ENCODE measurements around the gene PLD4. TPM values are rescaled to one million over a fixed set of nuclear protein-coding genes. Genes with fewer than 3 reads are reported as not detected.

The PLD4 gene
- total and polyA plus RNA-seq, 2 of the 8 experiments (the other 6 are each of a cell fraction or from before 2014, with no cell fraction given) = 0.05 TPM; not detected in 1

DNA sequence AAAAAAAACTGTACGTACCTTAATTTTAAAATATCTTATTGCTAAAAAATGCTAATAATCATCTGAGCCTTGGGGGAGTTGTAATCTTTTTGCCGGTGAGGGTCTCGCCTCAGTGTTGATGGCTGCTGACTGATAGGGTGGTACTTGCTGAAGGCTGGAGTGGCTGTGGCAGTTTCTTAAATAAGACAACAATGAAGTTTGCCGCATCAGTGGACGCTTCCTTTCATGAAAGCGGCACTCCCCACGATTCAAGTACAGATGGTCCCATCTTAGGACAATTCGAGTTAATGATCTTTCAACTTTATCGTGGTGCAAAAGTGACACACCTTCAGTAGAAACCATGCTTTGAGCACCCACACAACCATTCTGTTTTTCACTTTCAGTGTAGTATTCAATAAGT is 7.6 kb upstream of the PLD4 start (continued):
- TF ChIP-seq, protein P1, sequence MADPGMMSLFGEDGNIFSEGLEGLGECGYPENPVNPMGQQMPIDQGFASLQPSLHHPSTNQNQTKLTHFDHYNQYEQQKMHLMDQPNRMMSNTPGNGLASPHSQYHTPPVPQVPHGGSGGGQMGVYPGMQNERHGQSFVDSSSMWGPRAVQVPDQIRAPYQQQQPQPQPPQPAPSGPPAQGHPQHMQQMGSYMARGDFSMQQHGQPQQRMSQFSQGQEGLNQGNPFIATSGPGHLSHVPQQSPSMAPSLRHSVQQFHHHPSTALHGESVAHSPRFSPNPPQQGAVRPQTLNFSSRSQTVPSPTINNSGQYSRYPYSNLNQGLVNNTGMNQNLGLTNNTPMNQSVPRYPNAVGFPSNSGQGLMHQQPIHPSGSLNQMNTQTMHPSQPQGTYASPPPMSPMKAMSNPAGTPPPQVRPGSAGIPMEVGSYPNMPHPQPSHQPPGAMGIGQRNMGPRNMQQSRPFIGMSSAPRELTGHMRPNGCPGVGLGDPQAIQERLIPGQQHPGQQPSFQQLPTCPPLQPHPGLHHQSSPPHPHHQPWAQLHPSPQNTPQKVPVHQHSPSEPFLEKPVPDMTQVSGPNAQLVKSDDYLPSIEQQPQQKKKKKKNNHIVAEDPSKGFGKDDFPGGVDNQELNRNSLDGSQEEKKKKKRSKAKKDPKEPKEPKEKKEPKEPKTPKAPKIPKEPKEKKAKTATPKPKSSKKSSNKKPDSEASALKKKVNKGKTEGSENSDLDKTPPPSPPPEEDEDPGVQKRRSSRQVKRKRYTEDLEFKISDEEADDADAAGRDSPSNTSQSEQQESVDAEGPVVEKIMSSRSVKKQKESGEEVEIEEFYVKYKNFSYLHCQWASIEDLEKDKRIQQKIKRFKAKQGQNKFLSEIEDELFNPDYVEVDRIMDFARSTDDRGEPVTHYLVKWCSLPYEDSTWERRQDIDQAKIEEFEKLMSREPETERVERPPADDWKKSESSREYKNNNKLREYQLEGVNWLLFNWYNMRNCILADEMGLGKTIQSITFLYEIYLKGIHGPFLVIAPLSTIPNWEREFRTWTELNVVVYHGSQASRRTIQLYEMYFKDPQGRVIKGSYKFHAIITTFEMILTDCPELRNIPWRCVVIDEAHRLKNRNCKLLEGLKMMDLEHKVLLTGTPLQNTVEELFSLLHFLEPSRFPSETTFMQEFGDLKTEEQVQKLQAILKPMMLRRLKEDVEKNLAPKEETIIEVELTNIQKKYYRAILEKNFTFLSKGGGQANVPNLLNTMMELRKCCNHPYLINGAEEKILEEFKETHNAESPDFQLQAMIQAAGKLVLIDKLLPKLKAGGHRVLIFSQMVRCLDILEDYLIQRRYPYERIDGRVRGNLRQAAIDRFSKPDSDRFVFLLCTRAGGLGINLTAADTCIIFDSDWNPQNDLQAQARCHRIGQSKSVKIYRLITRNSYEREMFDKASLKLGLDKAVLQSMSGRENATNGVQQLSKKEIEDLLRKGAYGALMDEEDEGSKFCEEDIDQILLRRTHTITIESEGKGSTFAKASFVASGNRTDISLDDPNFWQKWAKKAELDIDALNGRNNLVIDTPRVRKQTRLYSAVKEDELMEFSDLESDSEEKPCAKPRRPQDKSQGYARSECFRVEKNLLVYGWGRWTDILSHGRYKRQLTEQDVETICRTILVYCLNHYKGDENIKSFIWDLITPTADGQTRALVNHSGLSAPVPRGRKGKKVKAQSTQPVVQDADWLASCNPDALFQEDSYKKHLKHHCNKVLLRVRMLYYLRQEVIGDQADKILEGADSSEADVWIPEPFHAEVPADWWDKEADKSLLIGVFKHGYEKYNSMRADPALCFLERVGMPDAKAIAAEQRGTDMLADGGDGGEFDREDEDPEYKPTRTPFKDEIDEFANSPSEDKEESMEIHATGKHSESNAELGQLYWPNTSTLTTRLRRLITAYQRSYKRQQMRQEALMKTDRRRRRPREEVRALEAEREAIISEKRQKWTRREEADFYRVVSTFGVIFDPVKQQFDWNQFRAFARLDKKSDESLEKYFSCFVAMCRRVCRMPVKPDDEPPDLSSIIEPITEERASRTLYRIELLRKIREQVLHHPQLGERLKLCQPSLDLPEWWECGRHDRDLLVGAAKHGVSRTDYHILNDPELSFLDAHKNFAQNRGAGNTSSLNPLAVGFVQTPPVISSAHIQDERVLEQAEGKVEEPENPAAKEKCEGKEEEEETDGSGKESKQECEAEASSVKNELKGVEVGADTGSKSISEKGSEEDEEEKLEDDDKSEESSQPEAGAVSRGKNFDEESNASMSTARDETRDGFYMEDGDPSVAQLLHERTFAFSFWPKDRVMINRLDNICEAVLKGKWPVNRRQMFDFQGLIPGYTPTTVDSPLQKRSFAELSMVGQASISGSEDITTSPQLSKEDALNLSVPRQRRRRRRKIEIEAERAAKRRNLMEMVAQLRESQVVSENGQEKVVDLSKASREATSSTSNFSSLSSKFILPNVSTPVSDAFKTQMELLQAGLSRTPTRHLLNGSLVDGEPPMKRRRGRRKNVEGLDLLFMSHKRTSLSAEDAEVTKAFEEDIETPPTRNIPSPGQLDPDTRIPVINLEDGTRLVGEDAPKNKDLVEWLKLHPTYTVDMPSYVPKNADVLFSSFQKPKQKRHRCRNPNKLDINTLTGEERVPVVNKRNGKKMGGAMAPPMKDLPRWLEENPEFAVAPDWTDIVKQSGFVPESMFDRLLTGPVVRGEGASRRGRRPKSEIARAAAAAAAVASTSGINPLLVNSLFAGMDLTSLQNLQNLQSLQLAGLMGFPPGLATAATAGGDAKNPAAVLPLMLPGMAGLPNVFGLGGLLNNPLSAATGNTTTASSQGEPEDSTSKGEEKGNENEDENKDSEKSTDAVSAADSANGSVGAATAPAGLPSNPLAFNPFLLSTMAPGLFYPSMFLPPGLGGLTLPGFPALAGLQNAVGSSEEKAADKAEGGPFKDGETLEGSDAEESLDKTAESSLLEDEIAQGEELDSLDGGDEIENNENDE (IDR thresholded peaks at IDR 0.05; ENCODE audit: insufficient replicate concordance, low read length) = no peak
- TF ChIP-seq TEAD4 (IDR thresholded peaks at IDR 0.05; ENCODE audit: low read depth, low read length) (no peak), TAF7 (optimal IDR thresholded peaks at IDR 0.05; ENCODE audit: borderline replicate concordance, low read depth, low read length) (no peak), CBX8 (IDR thresholded peaks at IDR 0.05; ENCODE audit: borderline replicate concordance, low read depth, low read length) (no peak), EGR1 (IDR thresholded peaks at IDR 0.05; ENCODE audit: borderline replicate concordance, low read depth, low read length) (no peak), RNF2 (IDR thresholded peaks at IDR 0.05; ENCODE audit: borderline replicate concordance, low read depth, low read length, missing control alignments, poor library complexity, severe bottlenecking) (no peak), KDM1A (IDR thresholded peaks at IDR 0.05; ENCODE audit: borderline replicate concordance, low read length) (no peak), CHD2 (IDR thresholded peaks at IDR 0.05; ENCODE audit: low read length) (no peak), SIRT6 (IDR thresholded peaks at IDR 0.05; ENCODE audit: low read length) (no peak)
- TF ChIP-seq, protein P2, sequence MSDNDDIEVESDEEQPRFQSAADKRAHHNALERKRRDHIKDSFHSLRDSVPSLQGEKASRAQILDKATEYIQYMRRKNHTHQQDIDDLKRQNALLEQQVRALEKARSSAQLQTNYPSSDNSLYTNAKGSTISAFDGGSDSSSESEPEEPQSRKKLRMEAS (IDR thresholded peaks at IDR 0.05) = no peak

Measured in H1 (cell line).